MCF 10A (cell line): ENCODE measurements around the gene CSNK1G2. TPM values are rescaled to one million over a fixed set of nuclear protein-coding genes. Genes with fewer than 3 reads are reported as not detected.

Experiments used
- BruUV-seq: library from RNA; stranded (reverse); fragments of 400-500 nt; replicated peaks from 2 replicates; lab custom pipeline; 2021; lab: Mats Ljungman, UMichigan
- CTCF ChIA-PET: fragments of 300-600 bp; sonication (Branson Sonifier 250); formaldehyde crosslinking; extraction: SDS; loops from one replicate; lab custom pipeline; 2021; ENCODE audit warnings: antibody characterized with exemption, inconsistent platforms; lab: Yijun Ruan, JAX
- POLR2A ChIA-PET: fragments of 300-600, 350-650 bp; sonication (Branson Sonifier 250); formaldehyde crosslinking; extraction: SDS; loops from one replicate; lab custom pipeline; 2020; ENCODE audit warnings: antibody characterized with exemption, inconsistent platforms; lab: Yijun Ruan, JAX
- DNase-seq: peaks from one replicate; pipeline ENCODE4 v3.0.0-alpha.2; 2018; ENCODE audit not compliant: unreplicated experiment
- H3K27ac Mint-ChIP-seq: one replicate; pipeline ENCODE4 v1.8.0; 2022; ENCODE audit warnings: mild to moderate bottlenecking, low read depth, mixed read lengths; ENCODE audit not compliant: unreplicated experiment
- H3K27me3 Mint-ChIP-seq: one replicate; pipeline ENCODE4 v1.8.0; 2022; ENCODE audit warnings: mixed read lengths; ENCODE audit not compliant: insufficient read depth, unreplicated experiment
- H3K36me3 Mint-ChIP-seq: one replicate; pipeline ENCODE4 v1.8.0; 2022; ENCODE audit warnings: mild to moderate bottlenecking, moderate library complexity, mixed read lengths; ENCODE audit not compliant: insufficient read depth, unreplicated experiment
- H3K4me1 Mint-ChIP-seq: one replicate; pipeline ENCODE4 v1.8.0; 2022; ENCODE audit warnings: mixed read lengths; ENCODE audit not compliant: insufficient read depth, unreplicated experiment
- H3K4me3 Mint-ChIP-seq: one replicate; pipeline ENCODE4 v1.8.0; 2022; ENCODE audit warnings: mild to moderate bottlenecking, moderate library complexity, mixed read lengths; ENCODE audit not compliant: unreplicated experiment
- H3K9me3 Mint-ChIP-seq: one replicate; pipeline ENCODE4 v1.8.0; 2022; ENCODE audit warnings: mixed read lengths; ENCODE audit not compliant: unreplicated experiment
- intact Hi-C: fragments of 100-400 bp; cut with micrococcal nuclease; formaldehyde crosslinking; loops from 2 replicates; pipeline ENCODE4 v1.14.1; 2022
- total RNA-seq: library from RNA; stranded (reverse); gene quantifications from 2 replicates; pipeline ENCODE4 v1.2.3, GENCODE V29; 2022
- TF ChIP-seq, protein P1 (sequence below): fragments of 200-600 bp; IDR thresholded peaks from one replicate; pipeline ENCODE4 v1.8.0; 2022; ENCODE audit warnings: antibody characterized with exemption, mild to moderate bottlenecking; ENCODE audit not compliant: unreplicated experiment

Gene CSNK1G2
- total RNA-seq, 1 experiment from 2014 or later: 48.5 TPM

DNA sequence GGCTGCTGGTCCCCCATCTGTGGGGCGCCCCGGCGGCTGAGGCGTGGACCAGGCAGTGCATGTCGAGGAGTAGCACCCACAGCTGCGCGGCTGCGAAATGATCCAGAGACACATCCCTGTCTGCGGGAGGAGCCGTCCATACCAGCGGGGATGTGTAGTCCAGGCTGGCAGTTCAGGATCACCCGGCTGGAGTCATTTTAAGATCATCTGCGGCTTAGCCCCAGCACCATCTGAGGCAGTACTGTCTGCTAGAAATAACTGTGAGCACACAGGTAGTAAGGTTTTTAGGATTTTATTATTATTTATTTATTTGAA lies 32.7 kb upstream of the CSNK1G2 start:
- Mint-ChIP-seq H3K27me3 (no peaks in the 10 kb centered on the region), H3K36me3 (peaks cover 5% of the 10 kb centered on the region), H3K4me1 (peaks cover 6% of the 10 kb centered on the region), H3K4me3 (peak overlapping the region; percentile 66), H3K9me3 (no peaks in the 10 kb centered on the region), H3K27ac (peak overlapping the region; percentile 85)
- intact Hi-C loops: loop anchor here (5.0 kb wide), 1 partner anchor 36 kb away; no protein-coding TSS in a partner anchor
- DNase-seq: no peak
- no TSS peak for BruUV-seq
- CTCF ChIA-PET: interaction anchor here (0.6 to 1.2 kb wide), 3 partner anchors 20 to 161 kb away, joined by 3 to 5 read pairs (median 3); no protein-coding TSS in a partner anchor
- TF ChIP-seq, protein P1, sequence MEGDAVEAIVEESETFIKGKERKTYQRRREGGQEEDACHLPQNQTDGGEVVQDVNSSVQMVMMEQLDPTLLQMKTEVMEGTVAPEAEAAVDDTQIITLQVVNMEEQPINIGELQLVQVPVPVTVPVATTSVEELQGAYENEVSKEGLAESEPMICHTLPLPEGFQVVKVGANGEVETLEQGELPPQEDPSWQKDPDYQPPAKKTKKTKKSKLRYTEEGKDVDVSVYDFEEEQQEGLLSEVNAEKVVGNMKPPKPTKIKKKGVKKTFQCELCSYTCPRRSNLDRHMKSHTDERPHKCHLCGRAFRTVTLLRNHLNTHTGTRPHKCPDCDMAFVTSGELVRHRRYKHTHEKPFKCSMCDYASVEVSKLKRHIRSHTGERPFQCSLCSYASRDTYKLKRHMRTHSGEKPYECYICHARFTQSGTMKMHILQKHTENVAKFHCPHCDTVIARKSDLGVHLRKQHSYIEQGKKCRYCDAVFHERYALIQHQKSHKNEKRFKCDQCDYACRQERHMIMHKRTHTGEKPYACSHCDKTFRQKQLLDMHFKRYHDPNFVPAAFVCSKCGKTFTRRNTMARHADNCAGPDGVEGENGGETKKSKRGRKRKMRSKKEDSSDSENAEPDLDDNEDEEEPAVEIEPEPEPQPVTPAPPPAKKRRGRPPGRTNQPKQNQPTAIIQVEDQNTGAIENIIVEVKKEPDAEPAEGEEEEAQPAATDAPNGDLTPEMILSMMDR: no peak
- POLR2A ChIA-PET: interaction anchor here (0.7 to 0.9 kb wide), 3 partner anchors 24 to 173 kb away, joined by 3 to 4 read pairs (median 3); partner anchors contain the start of gene ABHD17A

DNA sequence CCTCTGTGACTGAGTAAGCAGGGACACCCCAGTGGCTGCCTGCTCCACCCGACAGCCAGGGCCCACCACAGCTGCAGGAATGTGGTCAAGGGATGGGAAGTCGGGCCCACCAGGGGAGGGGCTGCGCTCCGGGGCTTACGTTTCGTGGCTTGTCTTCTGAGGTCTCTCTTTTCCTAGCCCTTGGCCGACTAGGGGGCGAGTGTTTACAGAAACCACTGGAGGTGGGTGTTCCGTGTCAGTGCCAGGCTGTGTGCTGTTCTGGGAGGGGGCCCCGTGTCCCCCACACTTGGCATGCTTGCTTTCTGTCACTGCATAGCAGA lies 31.3 kb upstream of the CSNK1G2 start:
- TF ChIP-seq, protein P1: no peak
- peak overlapping the region; percentile 40 for H3K4me3 Mint-ChIP-seq
- BruUV-seq: no TSS peak
- no peak overlapping the region for H3K27ac Mint-ChIP-seq
- peaks cover 7% of the 10 kb centered on the region for H3K36me3 Mint-ChIP-seq
- H3K9me3 Mint-ChIP-seq: no peaks in the 10 kb centered on the region
- ChIA-PET POLR2A (interaction anchor here (0.6 kb wide), 1 partner anchor 236 kb away, joined by 4 read pairs; no protein-coding TSS in a partner anchor), CTCF (interaction anchor here (0.6 kb wide), 1 partner anchor 1452 kb away, joined by 3 read pairs; no protein-coding TSS in a partner anchor)
- no peaks in the 10 kb centered on the region for H3K27me3 Mint-ChIP-seq
- intact Hi-C loops: loop anchor here (5.0 kb wide), 1 partner anchor 37 kb away; no protein-coding TSS in a partner anchor
- peaks cover 6% of the 10 kb centered on the region for H3K4me1 Mint-ChIP-seq
- no peak for DNase-seq

DNA sequence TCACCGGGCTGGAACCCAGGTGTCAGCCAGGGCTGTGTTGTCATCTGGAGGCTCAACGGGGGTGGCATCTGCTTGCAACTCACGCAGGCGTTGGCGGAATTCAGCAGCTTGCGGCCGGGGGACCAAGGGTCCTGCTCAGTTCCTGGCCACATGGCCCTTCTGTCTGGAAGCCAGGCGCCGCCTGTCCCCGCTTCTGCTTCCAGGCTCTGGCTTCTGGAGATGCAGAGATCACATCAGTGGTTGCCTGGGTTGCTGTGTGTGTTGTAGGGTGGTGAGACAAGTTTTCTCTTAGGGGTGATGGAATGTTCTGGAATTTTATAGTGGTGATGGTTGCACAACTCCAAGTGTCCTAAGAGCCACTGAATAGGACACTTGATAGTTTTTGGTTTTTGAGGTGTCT lies 30.8 kb upstream of the CSNK1G2 start:
- intact Hi-C loops: no loop called here
- Mint-ChIP-seq H3K27ac (no peak overlapping the region), H3K27me3 (no peaks in the 10 kb centered on the region), H3K36me3 (peaks cover 6% of the 10 kb centered on the region), H3K4me3 (no peak overlapping the region), H3K9me3 (no peaks in the 10 kb centered on the region), H3K4me1 (peaks cover 6% of the 10 kb centered on the region)
- TF ChIP-seq, protein P1: no peak
- ChIA-PET CTCF (interaction anchor here (0.6 kb wide), 1 partner anchor 1451 kb away, joined by 3 read pairs; no protein-coding TSS in a partner anchor), POLR2A (interaction anchor here (0.5 kb wide), 1 partner anchor 25 kb away, joined by 3 read pairs; no protein-coding TSS in a partner anchor)
- no TSS peak for BruUV-seq
- no peak for DNase-seq

DNA sequence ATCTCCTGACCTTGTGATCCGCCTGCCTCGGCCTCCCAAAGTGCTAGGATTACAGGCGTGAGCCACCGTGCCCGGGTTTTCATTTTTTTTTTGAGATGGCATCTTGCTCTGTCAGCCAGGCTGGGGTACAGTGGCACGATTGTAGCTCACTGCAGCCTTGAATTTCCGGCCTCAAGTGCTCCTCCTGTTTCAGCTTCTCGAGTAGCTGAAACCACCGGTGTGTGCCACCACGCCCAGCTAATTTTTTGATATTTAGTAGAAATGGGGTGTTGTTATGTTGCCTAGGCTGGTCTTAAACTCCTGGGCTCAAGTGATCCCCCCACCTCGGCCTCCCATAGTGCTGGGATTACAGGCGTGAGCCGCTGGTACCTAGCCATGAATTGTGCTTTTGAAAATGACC lies 29.9 kb upstream of the CSNK1G2 start:
- ChIA-PET CTCF (interaction anchor here (0.6 to 1.0 kb wide), 2 partner anchors 19 to 311 kb away, joined by 3 read pairs; no protein-coding TSS in a partner anchor), POLR2A (interaction anchor here (0.6 kb wide), 1 partner anchor 1039 kb away, joined by 3 read pairs; no protein-coding TSS in a partner anchor)
- TF ChIP-seq, protein P1: no peak
- H3K36me3 Mint-ChIP-seq: peaks cover 12% of the 10 kb centered on the region
- DNase-seq: no peak
- no peaks in the 10 kb centered on the region for H3K27me3 Mint-ChIP-seq
- peaks cover 6% of the 10 kb centered on the region for H3K4me1 Mint-ChIP-seq
- H3K4me3 Mint-ChIP-seq: no peak overlapping the region
- BruUV-seq: no TSS peak
- H3K9me3 Mint-ChIP-seq: no peaks in the 10 kb centered on the region
- no peak overlapping the region for H3K27ac Mint-ChIP-seq
- intact Hi-C loops: no loop called here
